SK-N-MC (cell line): Measurements from ENCODE around the gene GNAT1.

Source experiments
- EZH2 ChIP-seq: fragments of 200-600 bp; sonication (generic); IDR thresholded peaks from one replicate; pipeline ENCODE4 v1.6.1; 2017; ENCODE audit warnings: antibody characterized with exemption
- FOXP2 ChIP-seq: optimal IDR thresholded peaks from 2 replicates; pipeline ENCODE3; 2011; ENCODE audit warnings: mild to moderate bottlenecking, moderate library complexity; ENCODE audit not compliant: insufficient read depth; ENCODE audit errors: extremely low read length, control extremely low read depth
- POLR2AphosphoS5 ChIP-seq: IDR thresholded peaks from 2 replicates; pipeline ENCODE4 v1.6.1; 2012; ENCODE audit warnings: mild to moderate bottlenecking, low read depth, low read length, borderline replicate concordance

GRCh38 chr3:50211930-50212329, 20.5 kb downstream of the GNAT1 start:
- TF ChIP-seq EZH2 (no peak), POLR2AphosphoS5 (no peak), FOXP2 (no peak)
